ENCODE measurements around the gene PXDN.
"Not testable (repeated sequence)": the region's sequence is repeated elsewhere in the genome, so short reads cannot be mapped to it uniquely, and the experiment has no call there.

The PXDN gene

DNA sequence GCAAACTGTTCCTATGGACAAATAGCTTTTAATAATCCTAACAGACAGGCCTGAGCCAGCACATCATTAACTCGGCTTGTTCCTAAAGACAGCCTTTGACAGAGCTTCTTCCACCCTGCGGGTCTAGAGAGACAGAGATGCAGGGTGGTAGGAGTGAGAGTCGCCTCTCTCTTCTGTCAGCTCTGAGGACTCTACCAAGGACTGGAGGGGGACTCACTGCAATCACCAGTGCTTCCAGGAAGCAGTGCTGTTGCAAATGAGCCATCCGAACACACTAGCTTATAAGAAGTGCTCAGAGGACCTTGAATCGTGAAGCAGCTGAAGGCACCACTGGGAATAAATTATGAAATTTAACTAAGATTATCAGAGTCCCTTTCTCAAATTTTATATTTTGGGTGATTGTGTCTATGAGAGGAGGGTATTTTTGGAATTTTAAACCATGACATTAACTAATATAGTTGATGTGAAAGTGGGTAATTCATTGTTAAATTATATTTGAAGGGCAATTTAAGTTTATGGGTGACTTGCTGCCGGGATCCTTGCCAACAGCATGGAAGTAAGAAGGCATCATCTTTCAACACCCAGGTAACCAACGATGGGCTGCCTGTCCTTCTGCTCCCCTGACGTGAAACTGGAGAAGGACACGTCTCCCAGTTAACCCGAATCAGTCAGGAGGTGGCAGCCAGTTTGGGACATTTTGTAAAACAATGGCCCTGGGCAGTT is 43.6 kb upstream of the PXDN start:
- Histone ChIP-seq H3K27me3 (ENCODE audit: control insufficient read depth, insufficient read depth, low read length) (no peaks in the 10 kb centered on the region), H3K4me1 (ENCODE audit: control insufficient read depth, insufficient read depth, low read length) (peaks cover 4% of the 10 kb centered on the region; the same call in 1 of the 2 replicates), H3K36me3 (ENCODE audit: control insufficient read depth, insufficient read depth, low read length) (no peaks in the 10 kb centered on the region), H3K9me3 (ENCODE audit: control insufficient read depth, insufficient read depth, low read length) (no peaks in the 10 kb centered on the region), H3K27ac (ENCODE audit: low read length) (no peak overlapping the region), H3K4me3 (ENCODE audit: low read length) (no peak overlapping the region)
- no peak for DNase-seq (ENCODE audit: low read depth, low spot score)
- WGBS (ENCODE audit: insufficient coverage, insufficient read length), result no CpG with 5 or more reads among the region's 10 CpGs

DNA sequence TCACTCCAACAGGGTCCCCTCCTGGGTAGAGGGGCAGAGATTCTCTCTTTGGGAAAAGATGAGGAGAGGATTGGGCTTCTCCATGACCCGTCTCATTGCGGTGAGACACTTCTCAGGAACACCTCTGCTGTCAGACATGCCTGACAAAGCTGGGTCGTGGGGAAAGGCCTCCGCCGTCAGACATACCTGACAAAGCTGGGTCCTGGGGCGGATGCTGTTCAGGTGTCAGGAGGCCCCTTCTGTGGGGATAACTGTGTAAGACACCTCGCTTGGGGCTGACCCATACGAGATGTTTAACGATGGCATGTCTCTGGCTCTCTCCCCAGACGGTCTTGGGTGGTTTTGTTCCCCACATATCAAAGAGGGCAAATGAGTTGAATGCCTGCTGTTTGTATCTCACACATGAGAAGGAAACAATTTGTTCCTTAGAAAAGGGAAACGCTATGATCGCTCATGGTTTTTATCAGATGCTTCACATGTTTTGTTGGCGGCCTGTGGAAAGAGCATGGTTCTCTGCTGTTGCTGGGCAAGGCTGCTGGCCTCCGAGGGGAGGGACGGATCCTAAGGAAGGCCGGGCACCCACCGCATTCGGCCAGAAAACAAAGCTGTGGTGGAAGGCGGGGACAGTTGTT is 40.8 kb upstream of the PXDN start:
- H3K9me3 ChIP-seq (ENCODE audit: control insufficient read depth, insufficient read depth, low read length), result no peaks in the 10 kb centered on the region
- no peaks in the 10 kb centered on the region for H3K36me3 ChIP-seq (ENCODE audit: control insufficient read depth, insufficient read depth, low read length)
- no peak overlapping the region for H3K4me3 ChIP-seq (ENCODE audit: low read length)
- no peak overlapping the region for H3K27ac ChIP-seq (ENCODE audit: low read length)
- no peaks in the 10 kb centered on the region for H3K27me3 ChIP-seq (ENCODE audit: control insufficient read depth, insufficient read depth, low read length)
- WGBS (ENCODE audit: insufficient coverage, insufficient read length), result no CpG with 5 or more reads among the region's 19 CpGs
- H3K4me1 ChIP-seq (ENCODE audit: control insufficient read depth, insufficient read depth, low read length), result peaks cover 4% of the 10 kb centered on the region; the same call in 1 of the 2 replicates
- no peak for DNase-seq (ENCODE audit: low read depth, low spot score)

DNA sequence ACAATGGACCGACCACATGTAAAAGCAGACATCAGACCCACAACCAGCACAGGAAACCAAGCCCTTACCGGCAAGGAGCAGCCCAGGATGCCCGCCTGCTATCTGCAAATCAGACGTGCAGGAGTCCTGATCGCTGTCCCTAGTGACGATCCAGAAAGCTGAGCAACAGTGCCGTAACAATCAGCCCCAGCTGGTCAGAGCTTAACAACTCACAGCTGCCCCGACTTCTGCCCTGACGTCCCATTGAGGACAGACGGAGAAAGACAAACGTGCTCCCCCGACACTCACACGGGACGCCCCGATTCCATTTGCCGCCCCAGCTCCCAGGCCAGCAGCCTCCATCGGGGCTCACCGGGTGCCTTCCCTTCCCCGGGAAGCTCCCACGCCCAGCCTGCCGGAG is 39.8 kb upstream of the PXDN start:
- Histone ChIP-seq H3K4me1 (ENCODE audit: control insufficient read depth, insufficient read depth, low read length) (peaks cover 4% of the 10 kb centered on the region; the same call in 1 of the 2 replicates), H3K9me3 (ENCODE audit: control insufficient read depth, insufficient read depth, low read length) (no peaks in the 10 kb centered on the region), H3K36me3 (ENCODE audit: control insufficient read depth, insufficient read depth, low read length) (no peaks in the 10 kb centered on the region), H3K4me3 (ENCODE audit: low read length) (no peak overlapping the region), H3K27ac (ENCODE audit: low read length) (no peak overlapping the region), H3K27me3 (ENCODE audit: control insufficient read depth, insufficient read depth, low read length) (no peaks in the 10 kb centered on the region)
- DNase-seq (ENCODE audit: low read depth, low spot score), result no peak
- WGBS (ENCODE audit: insufficient coverage, insufficient read length), result no CpG with 5 or more reads among the region's 21 CpGs

DNA sequence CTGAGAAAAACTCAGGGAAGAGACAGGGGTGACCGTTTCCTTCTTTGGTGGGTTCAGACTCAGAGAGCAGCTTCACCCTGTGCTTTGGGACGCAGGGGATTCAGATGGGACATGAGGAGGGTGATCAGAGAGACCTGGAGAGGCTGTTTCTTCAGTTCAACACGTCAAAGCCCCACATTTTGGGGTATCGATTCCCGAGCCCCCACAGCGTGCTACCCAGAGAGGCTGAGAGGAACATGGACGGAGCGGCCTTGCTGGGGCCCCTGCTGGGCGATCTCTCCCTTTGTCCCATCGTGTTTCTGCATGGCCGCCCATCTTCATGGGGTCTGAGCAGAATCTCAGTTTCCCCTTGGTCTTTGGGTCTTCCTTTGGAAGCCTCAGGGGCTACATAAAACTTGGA is 38.2 kb upstream of the PXDN start:
- Histone ChIP-seq H3K36me3 (ENCODE audit: control insufficient read depth, insufficient read depth, low read length) (no peaks in the 10 kb centered on the region), H3K27me3 (ENCODE audit: control insufficient read depth, insufficient read depth, low read length) (no peaks in the 10 kb centered on the region), H3K4me3 (ENCODE audit: low read length) (no peak overlapping the region), H3K4me1 (ENCODE audit: control insufficient read depth, insufficient read depth, low read length) (no peaks in the 10 kb centered on the region), H3K9me3 (ENCODE audit: control insufficient read depth, insufficient read depth, low read length) (no peaks in the 10 kb centered on the region), H3K27ac (ENCODE audit: low read length) (no peak overlapping the region)
- WGBS (ENCODE audit: insufficient coverage, insufficient read length), result no CpG with 5 or more reads among the region's 11 CpGs
- no peak for DNase-seq (ENCODE audit: low read depth, low spot score)

DNA sequence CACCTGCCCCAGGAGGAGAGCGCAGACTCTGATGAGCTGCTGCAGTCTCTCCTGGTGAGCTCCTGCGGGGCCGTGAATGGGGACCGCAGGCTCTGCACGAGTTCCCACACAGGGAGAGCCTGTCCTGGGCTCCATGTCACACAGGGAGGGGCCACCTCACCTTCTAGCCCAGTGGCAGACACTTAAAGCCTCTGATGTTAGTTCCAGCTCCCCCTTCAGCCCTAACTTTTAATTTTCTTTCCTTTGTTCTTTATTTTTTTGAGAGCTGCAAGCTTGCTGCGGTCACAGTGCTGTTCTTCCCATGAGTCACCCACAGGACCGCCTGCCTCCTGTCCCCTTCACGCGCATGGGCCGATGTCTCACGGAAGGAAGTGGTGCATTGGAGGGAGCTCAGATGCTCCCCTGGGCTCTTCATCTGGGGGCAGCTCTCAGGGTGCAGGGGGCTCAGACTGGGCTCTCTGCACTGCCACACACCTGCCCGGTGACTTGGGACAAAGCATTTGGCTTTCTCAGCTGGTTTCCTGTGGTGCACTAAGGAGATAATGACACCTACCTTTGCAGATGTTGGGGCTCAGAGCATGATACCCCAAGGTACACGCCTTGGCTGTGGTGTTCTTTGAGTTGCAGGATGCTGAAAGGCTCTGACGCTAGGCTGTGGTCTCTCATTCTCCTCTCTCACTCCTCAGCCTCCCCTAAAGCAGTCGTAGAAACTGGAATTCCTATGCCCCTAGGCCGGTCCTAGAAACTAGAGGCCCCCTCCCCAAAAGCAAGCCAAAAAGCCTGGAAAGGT is 37.2 kb upstream of the PXDN start:
- no CpG with 5 or more reads among the region's 16 CpGs for WGBS (ENCODE audit: insufficient coverage, insufficient read length)
- DNase-seq (ENCODE audit: low read depth, low spot score), result no peak
- H3K36me3 ChIP-seq (ENCODE audit: control insufficient read depth, insufficient read depth, low read length), result no peaks in the 10 kb centered on the region
- H3K27me3 ChIP-seq (ENCODE audit: control insufficient read depth, insufficient read depth, low read length), result no peaks in the 10 kb centered on the region
- H3K4me3 ChIP-seq (ENCODE audit: low read length), result no peak overlapping the region
- H3K9me3 ChIP-seq (ENCODE audit: control insufficient read depth, insufficient read depth, low read length), result no peaks in the 10 kb centered on the region
- H3K4me1 ChIP-seq (ENCODE audit: control insufficient read depth, insufficient read depth, low read length), result no peaks in the 10 kb centered on the region
- no peak overlapping the region for H3K27ac ChIP-seq (ENCODE audit: low read length)

DNA sequence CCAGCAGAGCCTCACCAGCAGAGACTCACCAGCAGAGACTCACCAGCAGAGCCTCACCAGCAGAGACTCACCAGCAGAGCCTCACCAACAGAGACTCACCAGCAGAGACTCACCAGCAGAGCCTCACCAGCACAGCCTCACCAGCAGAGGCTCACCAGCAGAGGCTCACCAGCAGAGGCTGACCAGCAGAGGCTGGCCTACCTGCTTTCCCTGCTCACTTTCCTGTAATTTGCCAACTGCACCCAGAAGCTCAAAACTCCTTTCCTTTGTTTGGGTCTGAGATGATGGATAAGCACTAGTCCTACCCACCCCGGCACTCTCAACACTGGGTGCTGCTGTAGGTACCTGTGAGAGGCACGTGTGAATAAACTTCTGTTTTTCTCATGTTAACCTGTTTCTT is 36.4 kb upstream of the PXDN start:
- H3K9me3 ChIP-seq (ENCODE audit: control insufficient read depth, insufficient read depth, low read length), result no peaks in the 10 kb centered on the region
- H3K4me1 ChIP-seq (ENCODE audit: control insufficient read depth, insufficient read depth, low read length), result no peaks in the 10 kb centered on the region
- H3K36me3 ChIP-seq (ENCODE audit: control insufficient read depth, insufficient read depth, low read length), result no peaks in the 10 kb centered on the region
- no peak overlapping the region for H3K4me3 ChIP-seq (ENCODE audit: low read length)
- H3K27ac ChIP-seq (ENCODE audit: low read length), result no peak overlapping the region
- H3K27me3 ChIP-seq (ENCODE audit: control insufficient read depth, insufficient read depth, low read length), result no peaks in the 10 kb centered on the region
- DNase-seq (ENCODE audit: low read depth, low spot score), result no peak
- WGBS (ENCODE audit: insufficient coverage, insufficient read length), result no CpG with 5 or more reads among the region's 2 CpGs

DNA sequence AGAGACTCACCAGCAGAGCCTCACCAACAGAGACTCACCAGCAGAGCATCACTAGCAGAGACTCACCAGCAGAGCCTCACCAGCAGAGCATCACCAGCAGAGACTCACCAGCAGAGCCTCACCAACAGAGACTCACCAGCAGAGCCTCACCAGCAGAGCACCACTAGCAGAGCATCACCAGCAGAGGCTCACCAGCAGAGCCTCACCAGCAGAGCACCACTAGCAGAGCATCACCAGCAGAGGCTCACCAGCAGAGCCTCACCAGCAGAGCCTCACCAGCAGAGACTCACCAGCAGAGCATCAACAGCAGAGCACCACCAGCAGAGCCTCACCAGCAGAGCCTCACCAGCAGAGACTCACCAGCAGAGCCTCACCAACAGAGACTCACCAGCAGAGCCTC is 35.7 kb upstream of the PXDN start:
- not testable (repeated sequence) for H3K27me3 ChIP-seq (ENCODE audit: control insufficient read depth, insufficient read depth, low read length); H3K4me1 ChIP-seq (ENCODE audit: control insufficient read depth, insufficient read depth, low read length); H3K9me3 ChIP-seq (ENCODE audit: control insufficient read depth, insufficient read depth, low read length); H3K36me3 ChIP-seq (ENCODE audit: control insufficient read depth, insufficient read depth, low read length); DNase-seq (ENCODE audit: low read depth, low spot score); H3K4me3 ChIP-seq (ENCODE audit: low read length); H3K27ac ChIP-seq (ENCODE audit: low read length)

DNA sequence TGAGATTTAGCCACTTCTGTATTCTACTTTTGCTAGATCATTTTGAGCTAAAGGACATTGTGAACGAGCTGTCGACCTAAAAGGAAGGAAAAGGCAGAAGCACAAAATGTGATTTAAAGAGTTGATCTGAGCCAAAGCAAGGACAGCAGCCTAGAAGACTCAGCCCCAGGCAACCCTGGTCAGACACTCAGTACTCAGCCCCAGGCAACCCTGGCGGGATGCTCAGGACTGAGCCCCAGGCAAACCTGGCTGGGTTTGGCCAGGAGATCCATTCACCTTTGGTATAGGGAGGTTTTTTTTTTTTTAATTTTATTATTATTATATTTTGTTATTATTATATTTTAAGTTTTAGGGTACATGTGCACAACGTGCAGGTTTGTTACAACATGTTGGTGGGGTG is 34.3 kb upstream of the PXDN start:
- H3K9me3 ChIP-seq (ENCODE audit: control insufficient read depth, insufficient read depth, low read length), result no peaks in the 10 kb centered on the region
- WGBS (ENCODE audit: insufficient coverage, insufficient read length), result no CpG with 5 or more reads among the region's 4 CpGs
- no peaks in the 10 kb centered on the region for H3K36me3 ChIP-seq (ENCODE audit: control insufficient read depth, insufficient read depth, low read length)
- no peaks in the 10 kb centered on the region for H3K4me1 ChIP-seq (ENCODE audit: control insufficient read depth, insufficient read depth, low read length)
- no peak overlapping the region for H3K27ac ChIP-seq (ENCODE audit: low read length)
- no peak overlapping the region for H3K4me3 ChIP-seq (ENCODE audit: low read length)
- no peak for DNase-seq (ENCODE audit: low read depth, low spot score)
- H3K27me3 ChIP-seq (ENCODE audit: control insufficient read depth, insufficient read depth, low read length), result no peaks in the 10 kb centered on the region

DNA sequence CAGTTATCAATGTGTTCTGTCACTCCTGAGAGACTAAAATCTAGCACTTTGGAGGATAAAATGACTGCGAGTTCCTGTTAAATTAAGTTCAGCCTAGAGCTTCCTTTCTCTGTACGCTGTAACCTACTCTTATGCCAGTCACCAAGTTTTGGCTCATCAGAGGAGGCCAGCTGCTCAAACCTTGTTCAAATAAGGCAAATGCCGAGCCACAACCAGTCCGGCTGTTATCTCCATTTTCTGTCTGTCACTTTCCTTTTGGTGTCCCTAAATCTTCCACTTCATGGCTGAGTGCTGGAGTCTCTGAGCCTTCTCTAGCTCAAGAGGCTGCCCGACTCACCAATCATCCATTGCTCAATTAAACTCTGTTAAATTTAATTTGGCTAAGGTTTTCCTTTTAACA is 33.5 kb upstream of the PXDN start:
- H3K36me3 ChIP-seq (ENCODE audit: control insufficient read depth, insufficient read depth, low read length), result no peaks in the 10 kb centered on the region
- H3K27ac ChIP-seq (ENCODE audit: low read length), result no peak overlapping the region
- no peaks in the 10 kb centered on the region for H3K9me3 ChIP-seq (ENCODE audit: control insufficient read depth, insufficient read depth, low read length)
- no peak overlapping the region for H3K4me3 ChIP-seq (ENCODE audit: low read length)
- H3K4me1 ChIP-seq (ENCODE audit: control insufficient read depth, insufficient read depth, low read length), result no peaks in the 10 kb centered on the region
- no CpG with 5 or more reads among the region's 5 CpGs for WGBS (ENCODE audit: insufficient coverage, insufficient read length)
- DNase-seq (ENCODE audit: low read depth, low spot score), result no peak
- no peaks in the 10 kb centered on the region for H3K27me3 ChIP-seq (ENCODE audit: control insufficient read depth, insufficient read depth, low read length)

DNA sequence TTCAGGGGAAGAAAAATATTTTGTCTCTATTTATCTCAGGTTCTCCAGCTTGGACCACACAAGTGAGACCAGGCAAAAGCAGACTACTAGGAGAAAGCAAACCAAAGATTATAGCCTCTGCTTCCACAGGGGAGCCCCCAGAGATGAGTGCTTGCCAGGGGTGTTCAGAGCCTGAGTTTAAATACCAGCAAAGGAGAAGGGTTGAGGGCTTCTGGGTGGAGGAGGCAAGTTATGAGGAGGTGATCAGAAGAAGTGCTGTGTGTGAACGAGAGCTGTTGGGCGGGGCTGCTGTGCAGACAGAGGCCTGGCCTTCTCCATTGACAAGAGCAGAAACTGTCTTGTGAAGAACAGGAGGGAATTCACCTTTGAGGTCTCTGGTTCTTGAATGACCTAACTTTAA is 32.8 kb upstream of the PXDN start:
- Histone ChIP-seq H3K4me1 (ENCODE audit: control insufficient read depth, insufficient read depth, low read length) (no peaks in the 10 kb centered on the region), H3K27me3 (ENCODE audit: control insufficient read depth, insufficient read depth, low read length) (no peaks in the 10 kb centered on the region), H3K36me3 (ENCODE audit: control insufficient read depth, insufficient read depth, low read length) (no peaks in the 10 kb centered on the region), H3K9me3 (ENCODE audit: control insufficient read depth, insufficient read depth, low read length) (no peaks in the 10 kb centered on the region), H3K4me3 (ENCODE audit: low read length) (no peak overlapping the region), H3K27ac (ENCODE audit: low read length) (no peak overlapping the region)
- WGBS (ENCODE audit: insufficient coverage, insufficient read length), result no CpG with 5 or more reads among the region's 2 CpGs
- DNase-seq (ENCODE audit: low read depth, low spot score), result no peak
